GM21825 (cell line): ENCODE measurements around the gene ICOS.
A peak's percentile ranks its signal among the peaks of the same experiment; 100 is the strongest.
"Not testable (repeated sequence)": the region's sequence is repeated elsewhere in the genome, so short reads cannot be mapped to it uniquely, and the experiment has no call there.

Experiments used
- ATAC-seq: cut with Tn5 transposase; IDR thresholded peaks from one replicate; pipeline ENCODE4 v1.9.1; 2021; ENCODE audit warnings: mild to moderate bottlenecking, moderate library complexity; ENCODE audit not compliant: unreplicated experiment

The ICOS gene

GRCh38 chr2:203973000-203973399, 36.4 kb downstream of the ICOS start:
- ATAC-seq: peak; percentile 71

DNA sequence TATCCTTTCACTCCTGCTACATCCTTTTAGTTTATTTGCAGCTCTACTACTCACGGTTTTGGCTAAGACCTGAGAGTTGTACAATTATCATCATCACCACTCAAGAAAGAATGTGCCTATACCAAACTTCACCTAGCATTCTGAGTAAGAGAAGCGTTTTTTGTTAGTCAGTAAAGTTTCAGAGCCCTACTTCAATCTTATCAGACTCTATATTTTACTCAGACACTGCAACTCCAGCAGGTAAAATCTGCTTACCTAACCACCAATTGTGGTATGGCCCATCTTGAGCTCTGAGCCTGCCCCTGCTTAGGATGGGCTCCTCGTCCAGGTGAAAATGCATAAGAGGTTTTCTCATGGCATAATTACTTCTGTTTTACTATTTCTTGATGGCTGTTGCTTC, 37.1 kb downstream of the ICOS start:
- no peak for ATAC-seq

DNA sequence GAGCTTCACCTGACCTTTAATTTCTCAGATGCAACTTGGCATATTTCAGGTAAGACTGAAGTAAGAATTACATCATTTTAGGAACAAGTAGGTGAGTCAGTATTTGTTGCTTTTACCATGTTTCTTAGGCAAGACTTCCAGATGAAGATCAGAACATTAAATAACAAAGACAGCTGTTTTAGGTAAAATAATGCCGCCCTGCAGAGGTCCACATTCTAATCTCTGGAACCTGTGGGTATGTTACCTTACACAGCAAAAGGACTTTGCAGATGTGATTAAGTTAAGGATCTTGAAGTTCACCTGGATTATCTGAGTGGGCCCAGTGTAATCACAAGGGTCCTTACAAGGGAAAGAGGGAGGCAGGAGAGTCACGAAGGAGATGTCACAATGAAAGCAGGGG, 39.3 kb downstream of the ICOS start:
- no peak for ATAC-seq

GRCh38 chr2:203982276-203982675, 45.7 kb downstream of the ICOS start:
- no peak for ATAC-seq

- no peak for ATAC-seq
Observed at GRCh38 chr2:203983064-203983715, 46.6 kb downstream of the ICOS start.

DNA sequence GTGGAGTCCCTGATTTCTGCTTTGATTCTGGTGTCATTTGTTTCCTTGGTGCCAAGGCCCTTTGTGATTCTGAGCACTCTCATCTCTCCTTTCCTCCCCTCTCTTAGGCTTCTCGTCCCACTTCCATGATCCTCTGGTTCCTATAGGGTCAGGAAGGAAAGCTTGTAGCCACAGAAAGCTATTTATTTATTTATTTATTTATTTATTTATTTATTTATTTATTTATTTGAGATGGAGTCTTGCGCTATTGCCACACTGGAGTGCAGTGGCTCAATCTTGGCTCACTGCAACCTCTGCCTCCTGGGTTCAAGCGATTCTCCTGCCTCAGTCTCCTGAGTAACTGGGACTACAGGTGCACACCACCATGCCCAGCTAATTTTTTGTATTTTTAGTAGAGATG, 49.4 kb downstream of the ICOS start:
- ATAC-seq: not testable (repeated sequence)

- ATAC-seq: no peak
Observed at GRCh38 chr2:203987959-203988358, 51.4 kb downstream of the ICOS start.

GRCh38 chr2:203988500-203989260, 52.1 kb downstream of the ICOS start:
- ATAC-seq: no peak

GRCh38 chr2:203989521-203989920, 53.0 kb downstream of the ICOS start:
- ATAC-seq: no peak

GRCh38 chr2:203992509-203992908, 55.9 kb downstream of the ICOS start:
- no peak for ATAC-seq

DNA sequence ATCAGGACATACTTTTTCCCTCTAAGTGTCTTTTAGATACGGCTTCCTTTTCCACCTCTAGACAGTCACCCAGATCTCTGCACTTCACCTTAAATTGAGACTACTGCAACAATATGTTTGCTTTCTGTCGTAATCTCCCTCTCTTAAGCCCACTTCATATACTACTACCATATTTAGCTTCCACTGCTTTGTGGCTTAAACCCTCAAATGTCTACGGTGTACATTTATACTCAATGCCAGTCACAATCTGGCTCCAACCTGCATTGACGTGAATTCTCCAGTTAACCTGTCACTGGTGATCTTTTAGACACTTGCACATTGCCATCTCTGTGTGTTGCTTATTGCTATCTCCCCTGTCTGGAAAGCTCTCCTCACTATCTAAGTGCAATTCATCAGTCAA, 56.4 kb downstream of the ICOS start:
- ATAC-seq: no peak

DNA sequence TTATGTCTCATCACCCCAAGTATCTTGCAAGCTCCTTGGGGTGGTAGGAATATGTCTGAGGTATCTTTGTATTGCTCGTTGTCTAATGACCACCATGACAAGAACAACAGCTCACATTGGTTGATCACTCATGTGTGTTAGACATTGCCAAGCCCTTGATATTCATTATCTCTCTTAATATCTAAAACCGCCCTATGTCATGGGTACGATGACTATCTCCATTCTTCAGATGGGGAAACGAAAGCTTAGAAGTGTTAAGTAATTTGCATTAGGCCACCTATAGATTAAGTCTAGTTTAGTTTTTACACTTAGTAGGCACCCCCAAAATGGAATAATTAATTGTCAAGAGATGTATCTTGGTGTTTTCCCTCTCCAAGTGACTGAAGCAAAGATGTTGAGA, 57.0 kb downstream of the ICOS start:
- no peak for ATAC-seq

DNA sequence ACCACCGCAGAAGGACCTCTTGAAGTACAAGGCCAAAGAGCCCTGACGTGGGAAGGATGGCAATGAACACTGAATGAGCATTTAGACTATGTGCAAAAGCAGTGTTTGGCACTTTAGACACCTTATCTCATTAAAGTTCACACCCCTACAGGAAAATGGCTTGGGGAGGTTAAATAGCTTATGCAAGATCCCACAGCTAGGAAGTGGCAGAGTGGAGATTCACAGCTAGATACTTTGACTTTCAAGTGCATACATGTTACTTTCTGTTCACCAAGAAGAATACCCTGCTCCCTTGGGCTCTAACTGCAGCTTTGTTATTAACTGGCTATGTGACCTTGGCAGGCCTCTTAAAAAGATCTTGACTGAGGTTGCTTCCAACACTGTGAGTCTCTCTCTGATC, 58.2 kb downstream of the ICOS start:
- no peak for ATAC-seq

- ATAC-seq: no peak
Observed at GRCh38 chr2:203996692-203997091, 60.1 kb downstream of the ICOS start.

GRCh38 chr2:203997481-203997880, 60.9 kb downstream of the ICOS start:
- ATAC-seq: no peak

GRCh38 chr2:203997980-203998809, 61.6 kb downstream of the ICOS start:
- no peak for ATAC-seq

GRCh38 chr2:203999835-204000234, 63.3 kb downstream of the ICOS start:
- ATAC-seq: no peak

GRCh38 chr2:204000446-204000845, 63.9 kb downstream of the ICOS start:
- no peak for ATAC-seq

DNA sequence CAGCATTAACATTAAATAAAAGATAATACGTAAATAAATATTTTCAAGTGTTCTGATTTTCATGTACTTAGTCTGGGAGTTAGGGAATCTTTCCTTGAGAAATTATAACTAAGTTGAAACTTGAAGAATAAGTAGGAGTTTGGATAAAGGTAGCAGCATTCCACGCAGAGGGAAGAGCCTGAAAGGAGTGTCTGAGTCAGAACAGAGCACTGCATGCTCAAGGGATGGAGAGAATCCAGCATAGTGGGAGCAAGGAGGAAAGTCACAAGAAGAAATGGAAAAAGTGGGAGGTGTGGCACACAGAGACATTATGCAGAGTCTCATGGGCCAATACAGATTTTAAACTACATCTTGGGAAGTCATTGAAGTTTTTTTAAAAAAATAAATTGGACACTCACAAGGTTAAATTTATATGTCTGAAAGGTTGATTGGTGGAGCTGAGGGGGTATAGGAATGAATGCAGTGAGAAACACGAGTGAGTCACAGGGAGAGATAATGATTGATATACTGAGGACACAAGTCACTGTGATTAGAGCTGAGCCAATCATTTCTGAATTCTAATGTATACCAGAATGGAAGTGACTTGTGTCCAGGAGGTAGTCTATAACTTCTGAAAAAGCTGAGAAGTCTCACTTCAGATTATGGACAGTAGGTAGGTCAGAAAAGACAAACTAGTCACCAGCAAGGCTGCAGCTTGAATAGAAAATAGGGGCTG, 66.9 kb downstream of the ICOS start:
- no peak for ATAC-seq

GRCh38 chr2:204004912-204005311, 68.3 kb downstream of the ICOS start:
- ATAC-seq: no peak
